K562 (cell line): ENCODE data around the gene MALAT1. TPM values are rescaled to one million over a fixed set of nuclear protein-coding genes. Genes with fewer than 3 reads are reported as not detected.

Experiments used
- ATF1 ChIP-seq, 2 experiments: fragments of 450-650 bp in 1 of 2; IDR thresholded peaks; 2 replicates each; pipeline ENCODE4 v1.6.1; 2016; ENCODE audit warnings: missing compliant biosample characterization in 1 of 2, missing genetic modification characterization in 1 of 2
- HDAC1 ChIP-seq, 2 experiments: fragments of 450-650 bp; IDR thresholded peaks; 2 replicates each; pipeline ENCODE4 v1.6.1; 2016 to 2017; ENCODE audit warnings: inconsistent platforms in 1 of 2, mild to moderate bottlenecking in 1 of 2, moderate library complexity in 1 of 2
- KAT7 ChIP-seq: sonication (generic); formaldehyde crosslinking; IDR thresholded peaks from 2 replicates; pipeline ENCODE4 v1.8.0; 2022; ENCODE audit warnings: missing genetic modification reagents, mild to moderate bottlenecking, borderline replicate concordance
- NCOR1 ChIP-seq: fragments of 450-650 bp; IDR thresholded peaks from 2 replicates; pipeline ENCODE4 v1.6.1; 2016; ENCODE audit warnings: mild to moderate bottlenecking, moderate library complexity
- RREB1 ChIP-seq: fragments of 250-450 bp; sonication (Bioruptor Pico); IDR thresholded peaks from 2 replicates; pipeline ENCODE4 v1.4.0; 2020
- SMARCE1 ChIP-seq: fragments of 450-650 bp; IDR thresholded peaks from 2 replicates; pipeline ENCODE4 v1.7.1; 2016; ENCODE audit warnings: mild to moderate bottlenecking
- ZFP1 ChIP-seq: fragments of 450-650 bp; formaldehyde crosslinking; IDR thresholded peaks from 2 replicates; pipeline ENCODE4 v1.4.0; 2020; ENCODE audit warnings: mild to moderate bottlenecking, mixed read lengths
- ZNF184 ChIP-seq: sonication (generic); formaldehyde crosslinking; IDR thresholded peaks from 2 replicates; pipeline ENCODE4 v1.5.0; 2020; ENCODE audit warnings: missing genetic modification reagents
- ZNF197 ChIP-seq: fragments of 200-800 bp; sonication (Bioruptor generic); IDR thresholded peaks from 2 replicates; pipeline ENCODE4 v1.6.1; 2016; ENCODE audit warnings: low read depth, missing genetic modification characterization, missing compliant biosample characterization
- ZNF830 ChIP-seq: fragments of 250-450 bp; sonication (Bioruptor Pico); IDR thresholded peaks from 2 replicates; pipeline ENCODE4 v1.5.0; 2021; ENCODE audit warnings: mild to moderate bottlenecking
- polyA plus RNA-seq, 8 experiments: library from polyadenylated mRNA; depleted of rRNA in 4 of 8; stranded (reverse) in 5 of 8; unstranded in 3 of 8; fragments of >200 nt; fragmentation: Nextera tagmentation in 2 of 8; fragmentation: Illumina TruSeq in 1 of 8; extraction: Ambion mirVana in 2 of 8; extraction: Trizol in 1 of 8; gene quantifications; 2 replicates each; pipeline versions ENCODE4 v1.2.1 to v1.2.3, GENCODE V29; 2011 to 2014; ENCODE audit warnings: inconsistent platforms in 1 of 8, missing spikeins in 1 of 8
- total RNA-seq, 7 experiments: library from RNA; depleted of rRNA in 6 of 7; stranded (reverse); fragments of >200 nt in 6 of 7; fragmentation: Illumina TruSeq in 2 of 7; extraction: Trizol in 2 of 7; gene quantifications; 2 replicates each; pipeline versions ENCODE4 v1.2.1 to v1.2.3, GENCODE V29; 2011 to 2021; ENCODE audit warnings: low replicate concordance in 1 of 7
- TF ChIP-seq, protein P1 (sequence below): fragments of 250-450 bp; sonication (Bioruptor Pico); IDR thresholded peaks from 2 replicates; pipeline ENCODE4 v1.5.1; 2021; ENCODE audit warnings: mild to moderate bottlenecking
- TF ChIP-seq, protein P2 (sequence below), 2 experiments: fragments of 150-350 bp in 1 of 2; IDR thresholded peaks; 2 replicates each; pipeline ENCODE4 v1.6.1; 2012 to 2016; ENCODE audit warnings: low read depth in 2 of 2, low read length in 2 of 2, mild to moderate bottlenecking in 1 of 2, moderate library complexity in 1 of 2
- TF ChIP-seq, protein P3 (sequence below): sonication (generic); IDR thresholded peaks from 2 replicates; pipeline ENCODE4 v1.6.1; 2016

Gene MALAT1
- total and polyA plus RNA-seq, 9 of the 15 experiments (the other 6 are each of a cell fraction or from before 2014, with no cell fraction given), result 363 to 8,715 (median 2,351) TPM

- TF ChIP-seq, protein P1, sequence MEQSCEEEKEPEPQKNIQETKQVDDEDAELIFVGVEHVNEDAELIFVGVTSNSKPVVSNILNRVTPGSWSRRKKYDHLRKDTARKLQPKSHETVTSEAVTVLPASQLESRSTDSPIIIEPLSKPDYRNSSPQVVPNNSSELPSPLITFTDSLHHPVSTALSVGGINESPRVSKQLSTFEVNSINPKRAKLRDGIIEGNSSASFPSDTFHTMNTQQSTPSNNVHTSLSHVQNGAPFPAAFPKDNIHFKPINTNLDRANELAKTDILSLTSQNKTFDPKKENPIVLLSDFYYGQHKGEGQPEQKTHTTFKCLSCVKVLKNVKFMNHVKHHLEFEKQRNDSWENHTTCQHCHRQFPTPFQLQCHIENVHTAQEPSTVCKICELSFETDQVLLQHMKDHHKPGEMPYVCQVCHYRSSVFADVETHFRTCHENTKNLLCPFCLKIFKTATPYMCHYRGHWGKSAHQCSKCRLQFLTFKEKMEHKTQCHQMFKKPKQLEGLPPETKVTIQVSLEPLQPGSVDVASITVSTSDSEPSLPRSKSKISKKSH, result peak; percentile 97
- TF ChIP-seq SMARCE1 (no peak), ZNF184 (no peak), HDAC1 (IDR thresholded peaks at IDR 0.05) (peak; percentile 38 to 89; a peak in 2 of 4 replicates), NCOR1 (peak; percentile 90), RREB1 (CRISPR knock-in tag) (0 out of 2 replicates have a peak, but pooled peaks have one; percentile 1), ZNF197 (CRISPR knock-in tag) (peak; percentile 54; the same call in 1 of the 2 replicates), ATF1 (CRISPR knock-in tag; IDR thresholded peaks at IDR 0.05) (no peak; the same call in 1 of the 2 replicates), ATF1 (tag; IDR thresholded peaks at IDR 0.05) (peak; percentile 71), ZNF830 (CRISPR knock-in tag) (peak; percentile 99), KAT7 (peak; percentile 62; the same call in 1 of the 2 replicates), ZFP1 (CRISPR knock-in tag) (peak; percentile 90)
- TF ChIP-seq, protein P2, sequence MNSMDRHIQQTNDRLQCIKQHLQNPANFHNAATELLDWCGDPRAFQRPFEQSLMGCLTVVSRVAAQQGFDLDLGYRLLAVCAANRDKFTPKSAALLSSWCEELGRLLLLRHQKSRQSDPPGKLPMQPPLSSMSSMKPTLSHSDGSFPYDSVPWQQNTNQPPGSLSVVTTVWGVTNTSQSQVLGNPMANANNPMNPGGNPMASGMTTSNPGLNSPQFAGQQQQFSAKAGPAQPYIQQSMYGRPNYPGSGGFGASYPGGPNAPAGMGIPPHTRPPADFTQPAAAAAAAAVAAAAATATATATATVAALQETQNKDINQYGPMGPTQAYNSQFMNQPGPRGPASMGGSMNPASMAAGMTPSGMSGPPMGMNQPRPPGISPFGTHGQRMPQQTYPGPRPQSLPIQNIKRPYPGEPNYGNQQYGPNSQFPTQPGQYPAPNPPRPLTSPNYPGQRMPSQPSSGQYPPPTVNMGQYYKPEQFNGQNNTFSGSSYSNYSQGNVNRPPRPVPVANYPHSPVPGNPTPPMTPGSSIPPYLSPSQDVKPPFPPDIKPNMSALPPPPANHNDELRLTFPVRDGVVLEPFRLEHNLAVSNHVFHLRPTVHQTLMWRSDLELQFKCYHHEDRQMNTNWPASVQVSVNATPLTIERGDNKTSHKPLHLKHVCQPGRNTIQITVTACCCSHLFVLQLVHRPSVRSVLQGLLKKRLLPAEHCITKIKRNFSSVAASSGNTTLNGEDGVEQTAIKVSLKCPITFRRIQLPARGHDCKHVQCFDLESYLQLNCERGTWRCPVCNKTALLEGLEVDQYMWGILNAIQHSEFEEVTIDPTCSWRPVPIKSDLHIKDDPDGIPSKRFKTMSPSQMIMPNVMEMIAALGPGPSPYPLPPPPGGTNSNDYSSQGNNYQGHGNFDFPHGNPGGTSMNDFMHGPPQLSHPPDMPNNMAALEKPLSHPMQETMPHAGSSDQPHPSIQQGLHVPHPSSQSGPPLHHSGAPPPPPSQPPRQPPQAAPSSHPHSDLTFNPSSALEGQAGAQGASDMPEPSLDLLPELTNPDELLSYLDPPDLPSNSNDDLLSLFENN (IDR thresholded peaks at IDR 0.05; ENCODE audit: low read depth in 2 of 2, low read length in 2 of 2), result peak in 1 of 2 experiments; percentile 96; a peak in 2 of 4 replicates
- TF ChIP-seq, protein P3, sequence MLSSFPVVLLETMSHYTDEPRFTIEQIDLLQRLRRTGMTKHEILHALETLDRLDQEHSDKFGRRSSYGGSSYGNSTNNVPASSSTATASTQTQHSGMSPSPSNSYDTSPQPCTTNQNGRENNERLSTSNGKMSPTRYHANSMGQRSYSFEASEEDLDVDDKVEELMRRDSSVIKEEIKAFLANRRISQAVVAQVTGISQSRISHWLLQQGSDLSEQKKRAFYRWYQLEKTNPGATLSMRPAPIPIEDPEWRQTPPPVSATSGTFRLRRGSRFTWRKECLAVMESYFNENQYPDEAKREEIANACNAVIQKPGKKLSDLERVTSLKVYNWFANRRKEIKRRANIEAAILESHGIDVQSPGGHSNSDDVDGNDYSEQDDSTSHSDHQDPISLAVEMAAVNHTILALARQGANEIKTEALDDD, result peak; percentile 25; the same call in 1 of the 2 replicates
Observed at GRCh38 chr11:65498977-65499712, at the start of gene MALAT1 (continued).
